H1 (cell line): ENCODE data around the gene SLC6A6. TPM values are rescaled to one million over a fixed set of nuclear protein-coding genes. Genes with fewer than 3 reads are reported as not detected.

Experiments used
- CHD7 ChIP-seq: fragments of 300-600 bp; sonication (generic); IDR thresholded peaks from 2 replicates; pipeline ENCODE4 v1.7.1; 2012; ENCODE audit warnings: low read length, moderate library complexity, mild to moderate bottlenecking, inconsistent platforms; ENCODE audit not compliant: insufficient replicate concordance
- polyA plus RNA-seq, 7 experiments: library from polyadenylated mRNA; depleted of rRNA in 3 of 7; stranded (reverse) in 5 of 7; unstranded in 2 of 7; fragments of >200 nt in 5 of 7; fragments of 200-250 nt in 2 of 7; gene quantifications; 1 replicate in 5 of 7; 2 replicates in 1 of 7; 4 replicates in 1 of 7; pipeline versions ENCODE4 v1.2.1 to v1.2.3, GENCODE V29; 2011 to 2013; ENCODE audit warnings: missing spikeins in 2 of 7, mixed read lengths in 2 of 7
- total RNA-seq: library from RNA; stranded (reverse); fragmentation: NEBNext Ultra II Directional; extraction: Animal tissue kit (Norgen Biotek cat#: 25700); gene quantifications from 2 replicates; pipeline ENCODE4 v1.2.1, GENCODE V29; 2021

SLC6A6 gene
- total and polyA plus RNA-seq, 2 of the 8 experiments (the other 6 are each of a cell fraction or from before 2014, with no cell fraction given): 66.2 to 144 TPM

GRCh38 chr3:14422016-14422963 lies 19.9 kb downstream of the SLC6A6 start (continued):
- no peak for TF ChIP-seq CHD7
- TF ChIP-seq, all 59 proteins: peak for 7
